Measurements from ENCODE around the gene ALK. TPM values are rescaled to one million over a fixed set of nuclear protein-coding genes. Genes with fewer than 3 reads are reported as not detected.

Gene ALK
- total RNA-seq, 4 donors from 2014 or later: 0.88 to 1.3 (median 1.3) TPM; not detected in 1

DNA sequence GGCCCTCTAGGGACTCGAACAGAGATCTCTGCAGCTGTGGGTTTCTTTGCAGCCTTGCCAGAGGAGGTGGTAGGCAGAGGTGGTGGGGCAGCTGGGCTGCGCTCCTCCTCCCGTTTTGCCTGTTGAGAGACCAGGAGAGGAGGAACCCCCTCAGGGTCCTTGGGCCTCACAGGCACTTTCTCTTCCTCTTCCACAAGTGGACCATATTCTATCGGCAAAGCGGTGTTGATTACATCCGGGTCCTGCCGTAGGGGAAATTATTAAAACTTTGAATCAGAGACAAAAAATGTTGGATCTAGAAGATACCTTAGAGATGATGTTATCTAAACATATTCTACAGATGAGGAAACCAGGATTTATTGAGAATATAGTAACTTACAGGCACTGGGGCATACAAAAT lies 727.7 kb downstream of the ALK start:
- Histone ChIP-seq H3K4me3 (no peak overlapping the region), H3K27ac (no peak overlapping the region), H3K4me1 (no peaks in the 10 kb centered on the region), H3K36me3 (no peaks in the 10 kb centered on the region), H3K27me3 (no peaks in the 10 kb centered on the region), H3K9me3 (no peaks in the 10 kb centered on the region)
- DNase-seq: no peak
- TF ChIP-seq, protein P1, sequence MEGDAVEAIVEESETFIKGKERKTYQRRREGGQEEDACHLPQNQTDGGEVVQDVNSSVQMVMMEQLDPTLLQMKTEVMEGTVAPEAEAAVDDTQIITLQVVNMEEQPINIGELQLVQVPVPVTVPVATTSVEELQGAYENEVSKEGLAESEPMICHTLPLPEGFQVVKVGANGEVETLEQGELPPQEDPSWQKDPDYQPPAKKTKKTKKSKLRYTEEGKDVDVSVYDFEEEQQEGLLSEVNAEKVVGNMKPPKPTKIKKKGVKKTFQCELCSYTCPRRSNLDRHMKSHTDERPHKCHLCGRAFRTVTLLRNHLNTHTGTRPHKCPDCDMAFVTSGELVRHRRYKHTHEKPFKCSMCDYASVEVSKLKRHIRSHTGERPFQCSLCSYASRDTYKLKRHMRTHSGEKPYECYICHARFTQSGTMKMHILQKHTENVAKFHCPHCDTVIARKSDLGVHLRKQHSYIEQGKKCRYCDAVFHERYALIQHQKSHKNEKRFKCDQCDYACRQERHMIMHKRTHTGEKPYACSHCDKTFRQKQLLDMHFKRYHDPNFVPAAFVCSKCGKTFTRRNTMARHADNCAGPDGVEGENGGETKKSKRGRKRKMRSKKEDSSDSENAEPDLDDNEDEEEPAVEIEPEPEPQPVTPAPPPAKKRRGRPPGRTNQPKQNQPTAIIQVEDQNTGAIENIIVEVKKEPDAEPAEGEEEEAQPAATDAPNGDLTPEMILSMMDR (IDR thresholded peaks at IDR 0.05): no peak

DNA sequence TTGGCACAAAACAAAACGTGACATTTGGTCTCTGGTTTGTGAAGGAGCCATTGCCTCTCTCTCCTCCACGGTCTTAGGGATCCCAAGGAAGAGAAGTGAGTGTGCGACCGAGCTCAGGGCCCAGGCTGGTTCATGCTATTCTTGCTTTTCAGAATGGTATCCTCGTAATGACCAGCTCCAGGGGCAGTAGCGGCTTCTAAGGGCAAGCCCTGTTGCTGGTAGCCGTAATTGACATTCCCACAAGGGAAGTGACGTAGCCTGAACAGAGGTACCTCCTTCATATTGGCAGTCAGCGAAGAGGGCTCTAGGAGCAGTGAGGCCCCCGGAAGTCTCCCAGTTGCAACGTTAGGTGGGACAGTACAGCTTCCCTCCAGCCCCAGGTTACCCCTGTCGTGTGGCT lies 728.3 kb downstream of the ALK start:
- DNase-seq: no peak
- Histone ChIP-seq H3K36me3 (no peaks in the 10 kb centered on the region), H3K4me1 (no peaks in the 10 kb centered on the region), H3K27ac (no peak overlapping the region), H3K27me3 (no peaks in the 10 kb centered on the region), H3K4me3 (no peak overlapping the region), H3K9me3 (no peaks in the 10 kb centered on the region)
- TF ChIP-seq POLR2A (IDR thresholded peaks at IDR 0.05): no peak
- TF ChIP-seq, protein P1 (IDR thresholded peaks at IDR 0.05): no peak

DNA sequence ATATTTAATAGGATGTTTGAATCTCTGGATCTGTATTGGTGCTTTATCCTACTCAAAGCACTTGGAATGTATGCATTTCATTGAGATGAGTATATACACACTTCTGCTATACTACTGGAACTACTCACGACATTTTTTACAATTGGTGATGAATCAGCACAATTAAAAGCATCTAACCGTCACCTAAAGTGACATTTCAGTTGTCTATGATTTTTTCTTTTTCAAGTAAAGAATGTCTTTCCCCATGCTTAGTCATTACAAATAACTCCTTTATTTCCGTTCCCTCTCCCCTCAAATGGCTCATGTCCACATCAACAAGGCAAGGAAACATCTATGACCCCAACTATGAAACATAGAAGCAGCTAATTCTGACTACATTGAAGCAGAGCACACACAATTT lies 728.9 kb downstream of the ALK start:
- H3K27ac ChIP-seq: no peak overlapping the region
- no peak overlapping the region for H3K4me3 ChIP-seq
- TF ChIP-seq, protein P1 (IDR thresholded peaks at IDR 0.05): no peak
- no peak for TF ChIP-seq POLR2A (IDR thresholded peaks at IDR 0.05)
- no peaks in the 10 kb centered on the region for H3K36me3 ChIP-seq
- no peaks in the 10 kb centered on the region for H3K27me3 ChIP-seq
- H3K4me1 ChIP-seq: no peaks in the 10 kb centered on the region
- DNase-seq: no peak
- H3K9me3 ChIP-seq: no peaks in the 10 kb centered on the region

DNA sequence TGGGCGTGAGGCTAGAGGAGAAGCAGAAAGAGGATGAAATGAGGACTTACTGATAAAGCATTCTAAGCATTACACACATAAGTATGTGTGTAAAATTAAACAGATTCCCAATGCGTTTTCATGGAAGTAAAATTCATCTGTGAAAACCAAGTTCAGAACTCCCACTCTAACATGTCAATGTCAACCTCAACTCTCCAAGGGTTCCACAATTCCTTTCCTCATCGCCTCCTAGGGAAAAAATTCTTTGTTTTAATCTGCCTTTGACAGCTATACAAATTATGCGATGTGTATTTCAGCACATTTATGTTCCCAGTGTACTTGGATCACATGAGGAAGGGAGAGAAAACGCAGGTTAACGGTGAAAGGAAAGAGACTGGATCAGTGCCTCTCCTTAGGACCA lies 729.6 kb downstream of the ALK start:
- no peaks in the 10 kb centered on the region for H3K9me3 ChIP-seq
- H3K27ac ChIP-seq: no peak overlapping the region
- DNase-seq: no peak
- peaks cover 0 to 2% (median 0%) of the 10 kb centered on the region in 3 donors for H3K36me3 ChIP-seq
- H3K4me3 ChIP-seq: no peak overlapping the region
- no peaks in the 10 kb centered on the region for H3K4me1 ChIP-seq
- no peaks in the 10 kb centered on the region for H3K27me3 ChIP-seq
- TF ChIP-seq, protein P1 (IDR thresholded peaks at IDR 0.05): no peak
- no peak for TF ChIP-seq POLR2A (IDR thresholded peaks at IDR 0.05)

DNA sequence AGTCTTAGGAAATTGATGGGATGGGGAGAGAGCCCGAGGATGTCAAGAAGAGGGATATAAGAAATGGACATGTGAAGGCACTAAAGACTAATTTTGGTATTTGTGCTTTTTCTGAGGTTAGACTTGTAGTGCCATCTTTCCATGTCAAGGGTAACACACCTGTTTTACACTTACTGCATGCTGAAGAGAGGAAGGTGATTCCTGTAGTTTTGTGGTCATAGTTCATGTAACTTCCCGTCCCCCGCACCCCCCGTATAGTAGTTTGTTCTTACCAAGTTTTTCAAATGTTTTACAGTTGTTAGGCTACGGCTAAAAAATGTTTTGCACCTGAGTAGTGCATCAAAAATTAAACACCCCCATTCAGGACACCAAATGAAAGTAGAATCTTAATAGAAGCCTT lies 732.3 kb downstream of the ALK start:
- Histone ChIP-seq H3K27ac (no peak overlapping the region), H3K4me1 (no peaks in the 10 kb centered on the region), H3K36me3 (peaks cover 0 to 2% (median 0%) of the 10 kb centered on the region in 3 donors), H3K4me3 (no peak overlapping the region), H3K9me3 (no peaks in the 10 kb centered on the region), H3K27me3 (no peaks in the 10 kb centered on the region)
- TF ChIP-seq POLR2A (IDR thresholded peaks at IDR 0.05): no peak
- DNase-seq: peak in 1 of 3 donors; percentile 58

DNA sequence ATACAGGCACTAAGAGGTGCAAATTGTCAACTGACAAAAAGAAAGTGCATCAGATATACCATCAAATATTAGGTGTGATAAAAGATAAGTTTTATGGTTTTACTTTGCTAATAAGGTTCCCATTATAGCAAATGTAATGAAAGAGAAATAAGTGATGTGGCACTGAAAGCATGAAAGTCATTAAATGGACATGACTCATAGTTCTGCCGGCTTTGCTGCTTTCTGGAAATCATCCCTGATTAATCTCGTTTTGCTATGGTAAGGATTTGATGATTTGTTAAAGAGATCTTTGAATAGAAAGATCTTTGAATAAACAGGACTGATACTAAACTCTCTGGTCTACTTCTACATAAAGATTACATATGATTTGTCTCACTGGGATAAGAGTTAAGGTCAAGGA lies 733.5 kb downstream of the ALK start:
- H3K4me1 ChIP-seq: no peaks in the 10 kb centered on the region

More for the DNA sequence above, 733.5 kb downstream of the ALK start:
- no peak overlapping the region for H3K4me3 ChIP-seq
- H3K36me3 ChIP-seq: peaks cover 0 to 2% (median 0%) of the 10 kb centered on the region in 3 donors
- no peak overlapping the region for H3K27ac ChIP-seq
- TF ChIP-seq, protein P1 (IDR thresholded peaks at IDR 0.05): no peak
- no peak for TF ChIP-seq POLR2A (IDR thresholded peaks at IDR 0.05)
- no peaks in the 10 kb centered on the region for H3K9me3 ChIP-seq
- no peaks in the 10 kb centered on the region for H3K27me3 ChIP-seq
- no peak for DNase-seq

All from Peyer's patch (tissue), 4 donors.